Kidney tubule cell (primary cell): ENCODE data around the gene BRSK2.
"Not testable (repeated sequence)": the region's sequence is repeated elsewhere in the genome, so short reads cannot be mapped to it uniquely, and the experiment has no call there.

ENCODE experiments used
- DNase-seq: peaks from one replicate; pipeline ENCODE4 v3.0.0-alpha.2; 2018; ENCODE audit warnings: low spot score

The BRSK2 gene

GRCh38 chr11:1409852-1410125, 20.1 kb downstream of the BRSK2 start:
- not testable (repeated sequence) for DNase-seq

DNA sequence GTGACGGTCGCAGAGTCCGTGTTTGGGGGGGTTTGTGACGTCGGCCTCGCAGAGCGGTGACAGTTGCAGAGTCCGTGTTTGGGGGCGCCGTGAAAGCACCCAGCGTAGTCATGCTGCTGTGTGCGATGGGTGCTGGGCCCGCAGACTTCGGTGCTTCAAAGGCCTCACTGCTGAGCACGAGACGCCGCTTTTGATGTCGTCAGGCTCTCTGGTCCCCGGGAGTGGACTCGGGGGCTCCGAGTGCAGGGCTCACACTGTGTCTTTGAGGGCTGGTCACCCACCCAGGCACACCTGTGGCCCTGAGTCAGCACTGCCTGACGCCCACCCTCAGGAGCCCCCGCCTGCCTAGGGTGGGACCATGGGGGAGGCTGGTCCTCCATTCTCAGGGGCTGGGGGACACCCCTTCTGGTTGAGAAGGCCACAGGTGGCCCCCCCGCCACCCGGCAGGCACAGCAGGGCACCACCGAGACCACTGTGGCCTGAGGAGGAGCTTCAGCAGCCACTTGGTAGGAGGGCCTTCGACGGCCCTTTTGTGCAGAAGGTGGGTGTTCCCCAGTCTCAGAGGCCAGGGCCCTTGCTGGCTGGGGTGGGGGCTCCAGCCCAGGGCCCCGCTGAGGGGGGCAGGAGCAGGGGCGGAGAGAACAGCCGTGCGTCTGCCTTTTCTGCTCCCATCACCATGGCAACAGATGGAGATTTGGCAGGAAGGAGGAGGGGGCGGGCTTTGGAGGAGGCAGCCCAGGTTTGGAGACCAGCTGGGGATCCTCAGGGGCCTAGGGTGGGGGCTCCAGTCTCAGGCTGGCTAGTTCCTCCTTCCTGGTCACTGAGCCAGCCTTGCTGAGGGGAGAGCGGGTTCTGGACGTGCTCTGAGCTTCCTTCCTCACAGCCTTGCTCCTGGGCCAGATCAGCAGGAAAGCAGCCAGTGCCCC, 20.9 kb downstream of the BRSK2 start:
- DNase-seq, result no peak

- DNase-seq, result no peak
Observed at GRCh38 chr11:1411301-1411700, 21.6 kb downstream of the BRSK2 start.

DNA sequence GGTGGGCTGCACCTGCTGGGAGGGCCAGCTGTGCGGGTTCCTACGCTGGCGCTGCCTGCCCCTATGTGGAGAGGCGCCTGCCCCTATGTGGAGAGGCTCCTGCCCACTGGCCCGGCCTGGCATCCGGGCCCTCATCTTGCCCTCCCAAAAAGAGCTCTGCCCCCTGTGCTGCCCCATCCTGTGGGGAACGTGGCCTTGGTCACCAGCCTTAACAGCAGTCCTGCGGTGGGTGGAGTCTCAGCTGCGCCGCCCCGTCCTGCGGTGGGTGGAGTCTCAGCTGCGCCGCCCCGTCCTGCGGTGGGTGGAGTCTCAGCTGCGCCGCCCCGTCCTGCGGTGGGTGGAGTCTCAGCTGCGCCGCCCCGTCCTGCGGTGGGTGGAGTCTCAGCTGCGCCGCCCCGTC, 22.0 kb downstream of the BRSK2 start:
- DNase-seq, result not testable (repeated sequence)

DNA sequence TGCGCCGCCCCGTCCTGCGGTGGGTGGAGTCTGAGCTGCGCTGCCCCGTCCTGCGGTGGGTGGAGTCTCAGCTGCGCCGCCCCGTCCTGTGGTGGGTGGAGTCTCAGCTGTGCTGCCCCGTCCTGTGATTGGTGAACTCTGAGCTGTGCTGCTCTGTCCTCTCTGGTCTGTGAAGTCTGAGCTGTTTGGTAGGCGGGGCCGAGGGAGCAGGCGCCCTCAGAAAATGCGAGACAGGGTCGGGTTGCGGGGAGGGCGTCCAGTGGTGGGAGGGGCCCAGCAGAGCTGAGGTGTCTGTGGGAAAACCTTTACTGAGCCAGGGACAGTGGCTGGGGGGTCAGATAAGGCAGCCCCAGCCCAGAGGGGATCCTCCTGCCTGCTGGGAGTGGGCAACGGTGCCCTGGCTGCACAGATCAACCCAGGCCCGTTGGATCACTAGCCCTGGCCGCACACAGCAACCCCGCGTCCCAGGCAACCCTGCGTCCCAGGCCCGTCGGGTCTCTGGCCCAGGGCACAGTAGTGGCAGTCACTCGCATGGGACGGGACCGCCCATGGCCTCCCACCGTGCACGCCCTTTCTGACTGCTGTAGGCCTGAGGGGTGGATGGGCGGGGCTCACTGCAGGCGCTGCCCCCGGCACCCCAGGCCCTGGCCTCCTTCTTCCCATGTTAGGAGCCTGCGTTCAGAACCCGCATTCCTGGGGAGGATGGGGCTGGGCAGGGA, 22.8 kb downstream of the BRSK2 start:
- no peak for DNase-seq

- DNase-seq, result no peak
Observed at GRCh38 chr11:1414650-1415049, 24.9 kb downstream of the BRSK2 start.

GRCh38 chr11:1415631-1416030, 25.9 kb downstream of the BRSK2 start:
- DNase-seq, result no peak

DNA sequence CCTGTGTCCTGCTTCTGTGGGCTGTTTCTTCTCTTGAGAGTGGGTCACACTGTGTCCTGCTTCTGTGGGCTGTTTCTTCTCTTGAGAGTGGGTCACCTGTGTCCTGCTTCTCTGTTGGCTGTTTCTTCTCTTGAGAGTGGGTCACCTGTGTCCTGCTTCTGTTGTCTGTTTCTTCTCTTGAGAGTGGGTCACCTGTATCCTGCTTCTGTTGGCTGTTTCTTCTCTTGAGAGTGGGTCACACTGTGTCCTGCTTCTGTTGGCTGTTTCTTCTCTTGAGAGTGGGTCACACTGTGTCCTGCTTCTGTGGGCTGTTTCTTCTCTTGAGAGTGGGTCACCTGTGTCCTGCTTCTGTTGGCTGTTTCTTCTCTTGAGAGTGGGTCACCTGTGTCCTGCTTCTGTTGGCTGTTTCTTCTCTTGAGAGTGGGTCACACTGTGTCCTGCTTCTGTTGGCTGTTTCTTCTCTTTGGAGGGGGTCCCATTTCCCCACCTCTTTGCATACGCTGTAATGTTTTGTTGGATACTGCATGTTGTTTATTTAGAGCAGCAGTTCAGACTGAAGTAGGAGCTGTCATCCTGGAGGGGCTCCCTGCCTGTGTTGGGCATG, 28.6 kb downstream of the BRSK2 start:
- DNase-seq, result not testable (repeated sequence)

DNA sequence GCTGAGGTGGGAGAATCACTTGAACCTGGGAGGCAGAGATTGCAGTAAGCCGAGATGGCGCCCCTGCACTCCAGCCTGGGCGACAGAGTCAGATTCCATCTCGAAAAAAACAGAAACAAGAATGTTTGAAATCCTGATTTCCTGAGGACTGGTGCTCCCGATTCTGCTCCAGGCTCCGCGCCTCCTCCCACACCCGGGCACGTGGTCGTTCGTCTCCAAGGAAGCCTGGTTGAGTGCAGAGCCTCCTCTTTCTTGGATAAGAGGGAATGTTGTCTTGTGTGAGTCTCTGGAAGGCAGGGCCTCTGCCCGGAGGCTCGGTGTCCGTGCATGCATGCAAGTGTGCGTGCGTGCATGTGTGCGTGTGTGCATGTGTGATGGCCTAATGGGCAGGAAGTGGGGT, 30.1 kb downstream of the BRSK2 start:
- no peak for DNase-seq

DNA sequence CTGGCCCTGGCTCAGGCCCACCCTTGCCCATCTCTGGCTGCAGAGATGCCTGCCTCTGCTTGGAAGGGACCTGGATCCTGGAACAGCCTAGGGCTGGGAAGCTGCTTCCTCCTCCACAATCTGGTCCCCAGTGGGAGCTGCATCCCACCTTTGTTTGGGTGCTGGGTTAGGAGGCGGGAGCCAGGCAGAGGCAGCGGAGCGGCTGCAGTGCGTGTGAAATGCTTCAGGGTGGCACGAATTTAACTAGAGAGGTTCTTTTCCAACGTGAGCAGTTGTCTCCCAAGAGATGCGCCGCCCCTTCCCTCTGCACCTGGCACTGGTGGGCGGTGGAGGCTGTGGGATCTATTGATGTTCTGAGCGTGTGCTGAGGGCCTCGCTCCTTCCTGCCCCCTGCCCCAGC, 31.6 kb downstream of the BRSK2 start:
- no peak for DNase-seq

DNA sequence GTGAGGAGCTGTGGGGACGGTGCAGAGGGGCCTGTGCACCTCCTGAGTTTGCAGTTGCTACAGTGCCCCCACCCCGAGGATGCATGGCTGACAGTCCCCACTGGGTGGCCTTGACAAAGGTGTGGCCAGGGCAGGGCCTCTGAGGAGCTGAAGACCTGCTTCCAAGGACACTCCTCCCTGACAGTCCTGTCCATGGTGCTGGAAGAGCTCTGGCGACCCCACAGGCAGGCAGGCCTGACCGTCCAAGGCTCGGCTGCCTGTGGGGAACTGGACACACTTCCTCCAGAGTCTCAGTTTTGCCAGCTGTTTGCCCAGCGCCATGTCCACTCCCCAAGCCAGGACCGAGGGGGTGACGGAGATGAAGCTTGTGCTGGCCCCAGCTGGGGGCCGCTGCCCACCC, 32.7 kb downstream of the BRSK2 start:
- DNase-seq, result no peak

GRCh38 chr11:1422981-1423380, 33.2 kb downstream of the BRSK2 start:
- DNase-seq, result no peak

DNA sequence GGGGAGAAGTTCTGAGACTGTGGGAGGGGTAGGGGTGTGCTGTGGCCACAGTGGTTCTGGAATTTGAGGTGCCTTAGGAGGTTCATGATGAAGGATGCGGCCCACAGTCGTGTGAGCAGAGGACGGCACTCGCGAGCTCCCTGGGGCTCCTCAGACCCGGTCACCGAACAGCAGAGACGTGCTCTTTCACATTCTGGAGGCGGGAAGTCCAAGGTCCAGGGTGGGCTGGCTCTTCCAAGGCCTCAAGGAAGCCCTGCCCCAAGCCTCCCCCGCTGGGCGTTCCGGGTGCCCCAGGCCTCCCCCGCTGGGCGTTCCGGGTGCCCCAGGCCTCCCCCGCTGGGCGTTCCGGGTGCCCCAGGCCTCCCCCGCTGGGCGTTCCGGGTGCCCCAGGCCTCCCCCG, 33.7 kb downstream of the BRSK2 start:
- not testable (repeated sequence) for DNase-seq

- DNase-seq, result no peak
Observed at GRCh38 chr11:1425006-1425405, 35.3 kb downstream of the BRSK2 start.

- no peak for DNase-seq
Observed at GRCh38 chr11:1425439-1425838, 35.7 kb downstream of the BRSK2 start.

GRCh38 chr11:1428762-1429316, 39.1 kb downstream of the BRSK2 start:
- no peak for DNase-seq

GRCh38 chr11:1433568-1433967, 43.8 kb downstream of the BRSK2 start:
- no peak for DNase-seq

GRCh38 chr11:1433977-1434640, 44.4 kb downstream of the BRSK2 start:
- no peak for DNase-seq

GRCh38 chr11:1435479-1435819, 45.7 kb downstream of the BRSK2 start:
- DNase-seq, result not testable (repeated sequence)

- no peak for DNase-seq
Observed at GRCh38 chr11:1435820-1436467, 46.2 kb downstream of the BRSK2 start.

DNA sequence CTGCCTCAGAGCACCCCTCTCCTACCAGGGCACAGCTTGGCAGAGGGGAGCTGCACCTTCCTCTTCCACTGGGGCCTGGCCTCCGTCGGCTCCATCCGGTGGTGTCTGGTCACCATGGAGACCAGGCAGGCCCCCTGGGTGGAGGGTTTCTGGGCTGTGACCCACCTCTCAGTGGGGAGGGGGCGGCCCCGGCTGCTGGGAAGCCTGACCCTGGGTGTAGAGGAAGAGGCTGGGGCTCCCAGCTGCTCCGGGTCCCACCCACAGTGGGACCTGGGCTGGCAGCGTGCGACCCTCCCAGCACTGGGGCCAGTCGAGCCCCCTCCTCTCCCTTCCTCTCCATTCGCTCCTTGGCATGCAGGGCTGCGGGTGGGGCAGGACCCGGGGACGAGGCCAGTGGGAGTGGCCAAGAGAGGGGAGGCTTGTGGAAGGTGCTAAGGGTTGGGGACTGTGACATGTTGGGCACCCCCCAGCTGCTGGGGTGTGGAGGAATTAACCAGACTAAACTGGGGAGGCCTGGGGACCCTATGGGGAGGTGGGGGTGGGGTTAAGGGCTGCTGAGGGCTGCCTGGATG, 46.8 kb downstream of the BRSK2 start:
- DNase-seq, result no peak

- DNase-seq, result no peak
Observed at GRCh38 chr11:1437500-1437899, 47.8 kb downstream of the BRSK2 start.
